DOHH2 (cell line): ENCODE data around the gene AK8.

Experiments
- H3F3A ChIP-seq: fragments of 200-600 bp; sonication (generic), shearing (Covaris generic); 2 replicates; pipeline ENCODE4 v1.6.0; 2016; ENCODE audit warnings: antibody characterized with exemption, mild to moderate bottlenecking; ENCODE audit not compliant: control insufficient read depth, insufficient read depth
- H3K27ac ChIP-seq: fragments of 200-600 bp; sonication (generic); 2 replicates; pipeline ENCODE4 v1.5.1; 2014; ENCODE audit warnings: low read depth, mild to moderate bottlenecking, low read length, moderate library complexity
- H3K27me3 ChIP-seq: fragments of 200-600 bp; sonication (generic); 2 replicates; pipeline ENCODE4 v1.6.1; 2014; ENCODE audit warnings: mild to moderate bottlenecking, low read length, mixed read lengths; ENCODE audit not compliant: control insufficient read depth
- H3K36me3 ChIP-seq: fragments of 200-600 bp; sonication (generic); 2 replicates; pipeline ENCODE4 v1.6.1; 2014; ENCODE audit warnings: mild to moderate bottlenecking, low read length, moderate library complexity, mixed read lengths; ENCODE audit not compliant: control insufficient read depth
- H3K4me1 ChIP-seq: fragments of 200-600 bp; sonication (generic); 2 replicates; pipeline ENCODE4 v1.6.1; 2014; ENCODE audit warnings: mild to moderate bottlenecking, low read length, mixed read lengths; ENCODE audit not compliant: control insufficient read depth
- H3K4me2 ChIP-seq: fragments of 200-600 bp; sonication (generic); 2 replicates; pipeline ENCODE4 v1.6.0; 2014; ENCODE audit warnings: mild to moderate bottlenecking, low read length, moderate library complexity
- H3K4me3 ChIP-seq: fragments of 200-600 bp; sonication (generic); 2 replicates; pipeline ENCODE4 v1.5.1; 2014; ENCODE audit warnings: mild to moderate bottlenecking, low read length, mixed read lengths
- H3K79me2 ChIP-seq: fragments of 200-600 bp; sonication (generic); 2 replicates; pipeline ENCODE4 v1.6.1; 2014; ENCODE audit warnings: mild to moderate bottlenecking, low read length, mixed read lengths; ENCODE audit not compliant: control insufficient read depth
- H3K9me2 ChIP-seq: fragments of 200-600 bp; sonication (generic); replicated peaks from 2 replicates; pipeline ENCODE4 v1.6.1; 2014; ENCODE audit warnings: mild to moderate bottlenecking, low read length, mixed read lengths; ENCODE audit not compliant: control insufficient read depth
- H3K9me3 ChIP-seq: fragments of 200-600 bp; sonication (generic); 2 replicates; pipeline ENCODE4 v1.6.1; 2014; ENCODE audit warnings: antibody characterized with exemption, low read length, mixed read lengths; ENCODE audit not compliant: control insufficient read depth, insufficient read depth
- H4K20me1 ChIP-seq: fragments of 200-600 bp; sonication (generic); 2 replicates; pipeline ENCODE4 v1.6.0; 2014; ENCODE audit warnings: low read depth, mild to moderate bottlenecking, antibody characterized with exemption, low read length, moderate library complexity; ENCODE audit not compliant: control insufficient read depth, insufficient read depth
- EZH2phosphoT487 ChIP-seq: fragments of 200-600 bp; sonication (generic); IDR thresholded peaks from 2 replicates; pipeline ENCODE4 v1.6.1; 2017; ENCODE audit warnings: borderline replicate concordance, mild to moderate bottlenecking, antibody characterized with exemption, low read length, moderate library complexity, mixed read lengths
- TF ChIP-seq, protein P1 (sequence below): fragments of 200-600 bp; sonication (generic); IDR thresholded peaks from one replicate; pipeline ENCODE4 v1.5.1; 2014; ENCODE audit warnings: antibody characterized with exemption, mild to moderate bottlenecking, low read depth, low read length; ENCODE audit not compliant: poor library complexity, severe bottlenecking

The AK8 gene

DNA sequence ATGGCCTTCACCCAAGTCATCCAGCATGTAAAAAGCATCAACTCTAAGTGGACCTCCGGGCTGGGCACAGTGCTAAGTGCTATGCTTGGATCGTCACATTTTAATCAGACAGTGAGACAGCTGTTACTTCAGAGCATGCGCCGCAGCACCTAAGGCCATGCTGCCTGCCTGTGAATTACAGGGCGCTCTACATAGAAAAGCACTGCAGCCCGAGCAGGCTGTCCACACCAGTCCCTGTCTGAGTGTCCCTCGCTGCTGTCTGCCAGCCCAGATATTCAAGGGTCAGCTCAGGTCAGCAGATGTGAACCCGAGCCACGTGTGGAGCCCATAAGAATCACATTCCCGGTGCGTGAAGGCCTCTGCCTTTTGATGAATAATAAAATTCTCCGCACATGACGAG lies 37.1 kb downstream of the AK8 start:
- Histone ChIP-seq H3K4me2 (no peak overlapping the region), H3K36me3 (no peaks in the 10 kb centered on the region), H3K79me2 (no peaks in the 10 kb centered on the region), H3K4me1 (no peaks in the 10 kb centered on the region), H3K27me3 (peaks cover 4% of the 10 kb centered on the region; the same call in 1 of the 2 replicates), H4K20me1 (no peaks in the 10 kb centered on the region), H3K9me3 (no peaks in the 10 kb centered on the region), H3K27ac (no peak overlapping the region), H3K4me3 (no peak overlapping the region), H3F3A (no peaks in the 10 kb centered on the region), H3K9me2 (no peaks in the 10 kb centered on the region)
- TF ChIP-seq, protein P1, sequence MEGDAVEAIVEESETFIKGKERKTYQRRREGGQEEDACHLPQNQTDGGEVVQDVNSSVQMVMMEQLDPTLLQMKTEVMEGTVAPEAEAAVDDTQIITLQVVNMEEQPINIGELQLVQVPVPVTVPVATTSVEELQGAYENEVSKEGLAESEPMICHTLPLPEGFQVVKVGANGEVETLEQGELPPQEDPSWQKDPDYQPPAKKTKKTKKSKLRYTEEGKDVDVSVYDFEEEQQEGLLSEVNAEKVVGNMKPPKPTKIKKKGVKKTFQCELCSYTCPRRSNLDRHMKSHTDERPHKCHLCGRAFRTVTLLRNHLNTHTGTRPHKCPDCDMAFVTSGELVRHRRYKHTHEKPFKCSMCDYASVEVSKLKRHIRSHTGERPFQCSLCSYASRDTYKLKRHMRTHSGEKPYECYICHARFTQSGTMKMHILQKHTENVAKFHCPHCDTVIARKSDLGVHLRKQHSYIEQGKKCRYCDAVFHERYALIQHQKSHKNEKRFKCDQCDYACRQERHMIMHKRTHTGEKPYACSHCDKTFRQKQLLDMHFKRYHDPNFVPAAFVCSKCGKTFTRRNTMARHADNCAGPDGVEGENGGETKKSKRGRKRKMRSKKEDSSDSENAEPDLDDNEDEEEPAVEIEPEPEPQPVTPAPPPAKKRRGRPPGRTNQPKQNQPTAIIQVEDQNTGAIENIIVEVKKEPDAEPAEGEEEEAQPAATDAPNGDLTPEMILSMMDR = no peak
- TF ChIP-seq EZH2phosphoT487 = no peak

DNA sequence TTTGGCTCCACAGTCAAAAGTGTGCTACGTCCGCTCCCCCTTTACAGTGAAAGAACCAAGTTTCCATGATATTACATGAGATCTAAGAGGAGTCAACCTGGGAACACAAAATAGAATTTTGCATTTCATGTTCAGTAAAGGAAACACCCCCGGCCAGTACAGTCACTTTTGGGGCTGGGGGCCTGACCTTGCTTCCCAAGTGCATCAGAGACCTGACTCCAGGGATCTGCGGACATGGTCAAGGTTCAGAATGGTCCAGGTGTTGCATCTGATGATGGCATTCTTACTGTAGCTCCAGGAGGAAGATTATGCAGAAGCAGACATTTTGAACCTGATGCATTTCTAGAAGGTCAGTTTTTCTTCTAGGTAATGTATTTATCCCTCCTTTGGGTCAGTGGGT lies 39.8 kb downstream of the AK8 start:
- Histone ChIP-seq H3K4me2 (no peak overlapping the region), H3K79me2 (no peaks in the 10 kb centered on the region), H3K27ac (no peak overlapping the region), H4K20me1 (no peaks in the 10 kb centered on the region), H3K27me3 (peaks cover 4% of the 10 kb centered on the region; the same call in 1 of the 2 replicates), H3K4me3 (no peak overlapping the region), H3K9me3 (no peaks in the 10 kb centered on the region), H3K9me2 (no peaks in the 10 kb centered on the region), H3K36me3 (no peaks in the 10 kb centered on the region), H3F3A (no peaks in the 10 kb centered on the region), H3K4me1 (no peaks in the 10 kb centered on the region)
- no peak for TF ChIP-seq EZH2phosphoT487
- TF ChIP-seq, protein P1 = no peak

DNA sequence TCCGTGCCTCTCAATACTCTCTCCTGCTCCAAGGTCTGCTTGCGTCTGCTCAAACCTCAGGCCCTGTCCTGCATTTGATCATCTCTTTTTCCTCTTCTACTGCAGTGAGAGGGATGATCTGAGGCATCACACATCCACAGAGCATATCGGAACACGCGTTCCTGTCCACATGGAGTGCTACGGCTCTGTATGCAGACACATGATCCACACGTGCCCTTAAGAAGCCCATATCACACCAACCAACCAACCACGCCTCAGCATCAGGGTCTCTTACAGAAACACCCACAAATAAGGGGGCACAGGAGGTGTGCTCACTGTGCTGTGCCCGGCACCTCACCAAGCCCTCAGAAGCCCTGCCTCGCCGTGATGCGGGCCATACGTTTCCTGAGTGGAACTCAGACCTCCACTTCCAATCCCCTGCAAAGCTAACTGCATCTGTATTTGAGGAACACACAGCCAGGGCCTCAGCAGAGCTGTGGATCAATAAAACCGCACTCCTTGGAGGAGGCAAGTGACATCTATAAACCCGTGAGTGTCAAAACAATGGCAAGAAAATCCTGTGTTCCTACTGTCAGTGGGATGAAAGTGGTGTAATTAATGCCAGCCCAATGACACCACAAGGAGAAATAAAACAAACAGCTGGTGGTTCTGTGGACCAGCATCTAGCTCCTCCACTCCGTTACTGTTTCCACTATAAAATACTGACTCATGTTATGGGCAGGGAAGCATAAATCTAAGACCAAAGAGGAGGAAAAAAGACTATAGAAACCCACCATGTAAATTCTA lies 40.4 kb downstream of the AK8 start:
- Histone ChIP-seq H3K79me2 (no peaks in the 10 kb centered on the region), H3K27me3 (peaks cover 4% of the 10 kb centered on the region; the same call in 1 of the 2 replicates), H3K9me3 (no peaks in the 10 kb centered on the region), H4K20me1 (no peaks in the 10 kb centered on the region), H3K4me3 (no peak overlapping the region), H3K36me3 (no peaks in the 10 kb centered on the region), H3K27ac (no peak overlapping the region), H3F3A (no peaks in the 10 kb centered on the region), H3K4me1 (no peaks in the 10 kb centered on the region), H3K9me2 (no peaks in the 10 kb centered on the region), H3K4me2 (no peak overlapping the region)
- no peak for TF ChIP-seq EZH2phosphoT487
- TF ChIP-seq, protein P1 = no peak
